Ascending aorta (tissue), 2 donors: ENCODE measurements around the gene IQGAP2. TPM values are rescaled to one million over a fixed set of nuclear protein-coding genes. Genes with fewer than 3 reads are reported as not detected.

Experiments
- DNase-seq, 2 donors: peaks; one replicate each; pipeline ENCODE4 v3.0.0-alpha.2; 2019; ENCODE audit warnings: low spot score in 2 of 2
- H3K27ac ChIP-seq, 2 donors: fragments of 200-600 bp; sonication (generic); one replicate each; pipeline ENCODE4 v1.5.1; 2016 to 2017; ENCODE audit warnings: mild to moderate bottlenecking in 1 of 2
- H3K27me3 ChIP-seq: fragments of 200-600 bp; sonication (generic); one replicate; pipeline ENCODE4 v1.5.1; 2017
- H3K36me3 ChIP-seq, 2 donors: fragments of 200-600 bp; sonication (generic); one replicate each; pipeline ENCODE4 v1.5.1; 2016
- H3K4me1 ChIP-seq, 2 donors: fragments of 200-600 bp; sonication (generic); one replicate each; pipeline ENCODE4 v1.5.1; 2016 to 2017; ENCODE audit warnings: mild to moderate bottlenecking in 1 of 2
- H3K4me3 ChIP-seq, 2 donors: fragments of 200-600 bp; sonication (generic); one replicate each; pipeline ENCODE4 v1.5.1; 2016 to 2017; ENCODE audit warnings: mild to moderate bottlenecking in 1 of 2
- H3K9me3 ChIP-seq, 2 donors: fragments of 200-600 bp; sonication (generic); one replicate each; pipeline ENCODE4 v1.5.1; 2016
- intact Hi-C: fragments of 100-400 bp; cut with DNase I; formaldehyde crosslinking; loops from one replicate; pipeline ENCODE4 v1.15.1; 2023
- total RNA-seq: library from RNA; depleted of rRNA; stranded (reverse); fragments of >200 nt; gene quantifications from one replicate; pipeline ENCODE4 v1.1.0, GENCODE V29; 2016
- TF ChIP-seq, protein P1 (sequence below), 3 experiments: fragments of 200-600 bp in 2 of 3; fragments of 450-650 bp in 1 of 3; sonication (generic) in 2 of 3; IDR thresholded peaks; one replicate each; pipeline ENCODE4 v1.5.1; 2016 to 2019; ENCODE audit warnings: antibody characterized with exemption in 3 of 3, mild to moderate bottlenecking in 1 of 3, moderate library complexity in 1 of 3

The IQGAP2 gene
- total RNA-seq, 1 donor from 2014 or later = 19.8 TPM

DNA sequence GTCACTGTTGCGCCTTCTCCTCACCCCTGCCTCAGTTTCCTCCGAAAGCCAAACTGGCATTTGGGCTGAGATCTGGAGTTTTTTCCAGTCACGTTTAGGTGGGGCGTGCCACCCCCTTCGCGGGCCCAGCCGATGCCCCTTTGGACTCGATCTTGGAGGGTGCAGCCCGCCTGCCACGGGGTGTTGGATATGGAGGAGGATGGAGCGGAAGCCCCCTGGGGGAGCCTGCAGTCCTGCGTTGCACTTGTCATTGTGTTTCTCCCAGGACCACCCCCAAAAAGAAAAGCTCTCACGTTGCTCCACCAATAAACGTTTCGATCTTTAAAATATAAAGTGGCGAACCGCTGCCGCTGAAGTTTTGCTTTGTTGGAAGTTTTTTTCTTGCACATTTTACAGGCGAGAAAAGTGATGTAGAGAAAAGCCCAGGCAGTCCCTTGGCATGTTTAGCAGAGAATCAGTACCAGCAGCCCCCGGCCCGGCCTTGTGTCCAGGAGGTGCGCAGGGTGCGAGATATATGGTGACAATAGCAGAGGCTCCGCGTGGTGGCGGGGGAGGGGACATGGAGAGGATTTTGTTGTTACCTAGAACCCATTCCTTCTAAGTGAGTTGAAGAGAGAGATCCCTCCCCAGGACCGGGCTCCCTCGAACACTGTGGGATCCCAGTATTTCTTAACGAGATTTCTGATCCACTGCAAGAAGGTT, 313.5 kb downstream of the IQGAP2 start:
- peak in 1 of 2 donors; percentile 66 for DNase-seq
- TF ChIP-seq, protein P1, sequence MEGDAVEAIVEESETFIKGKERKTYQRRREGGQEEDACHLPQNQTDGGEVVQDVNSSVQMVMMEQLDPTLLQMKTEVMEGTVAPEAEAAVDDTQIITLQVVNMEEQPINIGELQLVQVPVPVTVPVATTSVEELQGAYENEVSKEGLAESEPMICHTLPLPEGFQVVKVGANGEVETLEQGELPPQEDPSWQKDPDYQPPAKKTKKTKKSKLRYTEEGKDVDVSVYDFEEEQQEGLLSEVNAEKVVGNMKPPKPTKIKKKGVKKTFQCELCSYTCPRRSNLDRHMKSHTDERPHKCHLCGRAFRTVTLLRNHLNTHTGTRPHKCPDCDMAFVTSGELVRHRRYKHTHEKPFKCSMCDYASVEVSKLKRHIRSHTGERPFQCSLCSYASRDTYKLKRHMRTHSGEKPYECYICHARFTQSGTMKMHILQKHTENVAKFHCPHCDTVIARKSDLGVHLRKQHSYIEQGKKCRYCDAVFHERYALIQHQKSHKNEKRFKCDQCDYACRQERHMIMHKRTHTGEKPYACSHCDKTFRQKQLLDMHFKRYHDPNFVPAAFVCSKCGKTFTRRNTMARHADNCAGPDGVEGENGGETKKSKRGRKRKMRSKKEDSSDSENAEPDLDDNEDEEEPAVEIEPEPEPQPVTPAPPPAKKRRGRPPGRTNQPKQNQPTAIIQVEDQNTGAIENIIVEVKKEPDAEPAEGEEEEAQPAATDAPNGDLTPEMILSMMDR (IDR thresholded peaks at IDR 0.05) = no peak
- H3K4me1 ChIP-seq = peaks cover 7 to 9% of the 10 kb centered on the region in 2 donors
- H3K27ac ChIP-seq = peak overlapping the region; percentile 54 to 62
- H3K36me3 ChIP-seq = no peaks in the 10 kb centered on the region
- no peaks in the 10 kb centered on the region for H3K9me3 ChIP-seq
- intact Hi-C loops = loop anchor here (5.0 kb wide), 1 partner anchor 71 kb away; no protein-coding TSS in a partner anchor
- no peaks in the 10 kb centered on the region for H3K27me3 ChIP-seq
- H3K4me3 ChIP-seq = peak overlapping the region; percentile 76 to 99

DNA sequence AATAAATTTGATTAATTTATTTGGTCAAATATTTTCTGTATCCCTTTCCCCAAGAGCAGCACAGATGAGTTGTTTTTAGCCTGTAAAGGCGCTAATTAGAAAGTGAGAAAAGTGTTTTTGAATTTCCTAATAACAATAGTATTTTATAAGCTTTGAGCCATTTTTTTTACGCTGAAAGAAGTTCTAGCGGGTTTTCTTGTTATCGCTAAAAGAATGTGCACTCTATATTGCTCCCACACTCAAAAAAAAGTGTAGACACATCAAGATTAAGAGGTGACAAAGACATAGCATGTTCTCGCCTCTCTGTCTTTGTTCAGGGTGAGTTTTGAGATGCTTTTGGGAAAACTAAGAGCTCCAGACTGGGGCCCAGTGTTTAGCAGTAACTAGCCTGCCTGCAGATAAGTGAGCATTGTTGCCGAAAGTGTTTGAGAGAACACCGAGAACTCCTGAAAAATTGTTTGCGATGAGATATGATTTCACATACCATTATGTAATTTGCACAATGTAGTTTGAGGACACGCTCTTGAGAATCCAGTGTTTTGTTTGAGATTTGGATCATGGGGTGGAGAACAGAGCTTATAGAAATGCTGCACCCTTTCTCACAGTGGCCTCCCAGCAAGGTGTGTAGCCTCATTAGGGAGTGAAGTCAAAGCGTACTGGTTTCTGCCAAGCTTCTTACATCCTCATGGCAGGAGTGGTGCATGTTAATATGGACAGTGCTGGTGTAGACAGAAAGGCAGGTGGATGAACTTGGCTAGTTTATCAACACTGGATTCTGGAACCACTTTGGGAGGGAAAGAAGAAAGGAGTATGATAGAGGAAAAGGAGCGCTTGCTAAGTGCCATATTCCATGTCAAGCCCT, 314.4 kb downstream of the IQGAP2 start:
- Histone ChIP-seq H3K9me3 (no peaks in the 10 kb centered on the region), H3K36me3 (no peaks in the 10 kb centered on the region), H3K27ac (no peak overlapping the region), H3K4me3 (peak overlapping the region; percentile 76 to 99), H3K4me1 (peaks cover 7 to 9% of the 10 kb centered on the region in 2 donors), H3K27me3 (no peaks in the 10 kb centered on the region)
- DNase-seq = no peak
- intact Hi-C loops = loop anchor here (5.0 kb wide), 1 partner anchor 70 kb away; no protein-coding TSS in a partner anchor
- TF ChIP-seq, protein P1 (IDR thresholded peaks at IDR 0.05) = no peak

DNA sequence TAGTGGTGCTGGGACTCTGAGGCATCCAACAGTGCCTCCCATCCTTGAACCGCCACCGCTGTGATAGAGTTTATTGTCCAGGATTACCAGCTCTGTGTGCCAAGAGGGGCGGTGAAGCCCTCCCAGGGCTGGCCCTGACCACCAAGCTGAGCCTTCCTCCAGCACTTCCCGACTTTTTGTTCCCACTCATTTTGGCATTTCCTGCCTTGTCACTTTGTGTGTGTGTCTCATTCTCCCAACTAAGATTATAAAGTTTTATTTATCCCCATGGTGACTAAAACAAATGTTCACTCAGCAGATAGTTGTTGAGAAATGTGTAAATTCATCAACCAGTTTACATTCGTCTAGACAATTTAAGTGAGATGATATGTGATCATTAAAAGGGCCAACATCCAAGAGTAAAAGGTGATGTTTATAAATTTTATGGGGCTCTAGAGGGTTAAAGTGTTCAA, 315.3 kb downstream of the IQGAP2 start:
- intact Hi-C loops = loop anchor here (5.0 kb wide), 1 partner anchor 69 kb away; no protein-coding TSS in a partner anchor
- H3K27me3 ChIP-seq = no peaks in the 10 kb centered on the region
- peak overlapping the region in 1 of 2 donors; percentile 99 for H3K4me3 ChIP-seq
- no peaks in the 10 kb centered on the region for H3K36me3 ChIP-seq
- DNase-seq = no peak
- no peaks in the 10 kb centered on the region for H3K9me3 ChIP-seq
- TF ChIP-seq, protein P1 (IDR thresholded peaks at IDR 0.05) = no peak
- H3K4me1 ChIP-seq = peaks cover 7 to 9% of the 10 kb centered on the region in 2 donors
- H3K27ac ChIP-seq = no peak overlapping the region

DNA sequence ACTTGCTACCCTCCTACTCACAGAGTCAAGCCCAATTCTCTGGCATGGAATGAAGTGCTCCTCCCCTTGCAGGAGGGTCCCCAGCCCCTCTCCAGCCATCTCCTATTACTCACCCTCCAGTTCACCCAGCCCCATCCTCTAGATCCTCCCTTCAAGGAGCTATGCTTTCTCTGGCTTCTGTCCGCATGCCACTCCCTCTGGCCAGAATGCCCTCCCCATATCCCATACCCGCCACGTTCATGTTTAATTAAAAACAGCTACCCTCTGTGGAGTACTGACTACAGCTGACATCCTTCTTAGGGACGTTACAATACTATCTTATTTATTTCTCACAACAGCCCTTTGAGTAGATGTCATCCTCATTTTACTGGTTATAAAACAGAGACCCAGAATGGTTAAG, 315.8 kb downstream of the IQGAP2 start:
- Histone ChIP-seq H3K4me3 (no peak overlapping the region), H3K36me3 (no peaks in the 10 kb centered on the region), H3K27me3 (no peaks in the 10 kb centered on the region), H3K4me1 (peaks cover 7 to 9% of the 10 kb centered on the region in 2 donors), H3K9me3 (no peaks in the 10 kb centered on the region), H3K27ac (no peak overlapping the region)
- intact Hi-C loops = loop anchor here (5.0 kb wide), 1 partner anchor 68 kb away; no protein-coding TSS in a partner anchor
- no peak for DNase-seq
- TF ChIP-seq, protein P1 (IDR thresholded peaks at IDR 0.05) = no peak

DNA sequence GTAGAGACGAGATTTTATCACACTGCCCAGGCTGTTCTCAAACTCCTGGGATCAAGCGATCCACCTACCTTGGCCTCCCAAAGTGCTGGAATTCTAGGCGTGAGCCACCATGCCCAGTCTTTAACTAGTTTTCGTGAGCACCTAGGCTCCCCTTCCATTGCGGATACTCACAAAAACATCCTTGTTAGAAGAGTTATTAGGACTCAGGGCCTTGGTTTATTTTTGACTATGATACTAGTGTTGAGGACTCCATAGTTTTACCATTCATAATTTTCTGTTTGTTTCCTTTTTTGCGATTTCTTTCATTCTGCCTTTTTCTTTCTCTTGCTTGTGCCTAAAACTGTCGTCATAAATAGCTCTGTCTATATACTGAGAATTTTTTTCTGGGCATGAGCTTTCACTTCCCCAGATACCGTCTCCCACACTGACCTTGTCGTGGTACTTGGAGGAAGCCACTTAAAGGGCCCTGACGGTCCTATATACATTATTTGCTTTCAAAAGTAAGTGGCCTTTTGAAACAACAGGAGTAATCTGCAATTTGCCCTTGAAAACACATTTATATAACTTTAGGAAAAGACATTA, 318.0 kb downstream of the IQGAP2 start:
- H3K36me3 ChIP-seq = no peaks in the 10 kb centered on the region
- intact Hi-C loops = no loop called here
- TF ChIP-seq, protein P1 (IDR thresholded peaks at IDR 0.05) = no peak
- DNase-seq = no peak
- H3K4me3 ChIP-seq = no peak overlapping the region
- peaks cover 2 to 3% of the 10 kb centered on the region in 2 donors for H3K4me1 ChIP-seq
- H3K27ac ChIP-seq = no peak overlapping the region
- H3K27me3 ChIP-seq = no peaks in the 10 kb centered on the region
- H3K9me3 ChIP-seq = no peaks in the 10 kb centered on the region
